OCI-LY7 (cell line): Measurements from ENCODE around the gene AKT2.

Source experiments
- CTCF ChIP-seq: fragments of 200-600 bp; sonication (generic); conservative IDR thresholded peaks from 2 replicates; pipeline ENCODE4 v1.5.1; 2014; ENCODE audit warnings: mild to moderate bottlenecking, antibody characterized with exemption, low read length, moderate library complexity, mixed read lengths
- EZH2phosphoT487 ChIP-seq: fragments of 200-600 bp; sonication (generic); IDR thresholded peaks from 2 replicates; pipeline ENCODE4 v1.6.1; 2018; ENCODE audit warnings: low read depth, borderline replicate concordance, mild to moderate bottlenecking, mixed run types, antibody characterized with exemption, low read length, moderate library complexity, mixed read lengths

DNA sequence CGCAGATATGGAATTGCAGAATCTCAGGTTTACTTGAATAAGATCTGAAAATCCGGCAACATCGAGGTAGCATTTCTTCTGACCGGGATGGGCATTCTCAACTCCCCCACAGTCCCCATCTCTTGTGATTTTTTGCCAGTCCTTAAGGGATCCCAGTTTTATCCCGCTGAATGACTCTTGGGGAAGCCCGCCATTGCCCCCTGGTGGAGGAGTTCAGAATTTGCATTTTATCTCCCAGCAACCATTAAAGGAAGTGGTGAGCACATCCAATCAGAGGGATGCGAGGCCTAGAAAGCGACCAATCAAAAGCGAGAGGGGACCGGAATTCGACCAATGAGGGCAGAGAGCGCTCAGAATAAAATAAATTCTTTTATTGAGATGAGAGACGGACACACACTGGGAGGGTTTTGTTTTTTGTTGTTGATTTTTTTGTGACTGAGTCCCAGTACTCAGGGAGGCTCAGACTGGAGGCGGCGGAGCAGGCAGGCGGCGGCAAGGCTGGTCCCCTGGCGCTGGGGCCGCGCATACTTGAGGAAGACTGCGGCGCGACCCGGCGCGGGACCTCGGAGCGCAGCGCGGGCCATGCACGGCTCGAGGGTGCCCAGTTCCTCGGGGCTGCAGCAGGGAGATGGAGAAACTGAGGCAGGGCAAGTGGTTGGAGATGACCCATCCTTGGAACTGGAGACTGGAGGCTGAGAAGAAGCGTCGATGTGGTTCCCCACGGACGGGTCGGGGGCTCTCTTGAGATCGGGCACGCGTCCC is 63.1 kb downstream of the AKT2 start:
- TF ChIP-seq CTCF (peak; percentile 91), EZH2phosphoT487 (no peak)
